HepG2 (cell line): ENCODE measurements around the gene ZCCHC24. TPM values are rescaled to one million over a fixed set of nuclear protein-coding genes. Genes with fewer than 3 reads are reported as not detected.

Source experiments
- ATAC-seq: fragments of 200-7000 bp; cut with Tn5 transposase; 3 replicates; pipeline ENCODE4 v1.9.1; 2020; ENCODE audit warnings: mild to moderate bottlenecking, moderate library complexity
- BruUV-seq: library from RNA; stranded (reverse); fragments of 400-500 nt; replicated peaks from 2 replicates; lab custom pipeline; 2021; lab: Mats Ljungman, UMichigan
- CTCF ChIA-PET: fragments of 300-600 bp; formaldehyde crosslinking; extraction: SDS; loops from one replicate; lab custom pipeline; 2021; ENCODE audit warnings: low total read pairs, inconsistent platforms, low intra/inter-chr PET ratio; lab: Yijun Ruan, JAX
- POLR2A ChIA-PET: fragments of 350-600 bp; sonication (Branson Sonifier 250); formaldehyde crosslinking; loops from one replicate; lab custom pipeline; 2020; ENCODE audit warnings: antibody characterized with exemption, inconsistent platforms; lab: Yijun Ruan, JAX
- DNase-seq: peaks from one replicate; pipeline ENCODE4 v3.0.0-alpha.2; 2015; ENCODE audit warnings: low spot score
- FAIRE-seq: peaks from 3 replicates; lab custom pipeline; 2011; peaks lifted over from hg19 to GRCh38; lab: Jason Lieb, UNC
- H2AFZ ChIP-seq: one replicate; pipeline ENCODE4 v1.6.1; 2011; ENCODE audit warnings: low read length, inconsistent platforms
- H3K27ac ChIP-seq: fragments of 300-600 bp; 3 replicates; pipeline ENCODE4 v1.8.0; 2011; ENCODE audit warnings: mixed run types, mild to moderate bottlenecking, mixed read lengths, low read length, inconsistent platforms; ENCODE audit not compliant: insufficient read depth; ENCODE audit errors: extremely low read length
- H3K27me3 ChIP-seq, 2 experiments: fragments of 200-600 bp in 1 of 2; 2 replicates in 1 of 2; 3 replicates in 1 of 2; pipeline versions ENCODE4 v1.6.0 to v1.8.0; 2011; ENCODE audit warnings: low read length in 2 of 2, mild to moderate bottlenecking in 2 of 2, moderate library complexity in 2 of 2, inconsistent platforms in 1 of 2; ENCODE audit not compliant: insufficient read depth in 2 of 2, control insufficient read depth in 1 of 2
- H3K36me3 ChIP-seq, 2 experiments: fragments of 200-600 bp in 1 of 2; replicated peaks in 1 of 2; 2 replicates in 1 of 2; 3 replicates in 1 of 2; pipeline versions ENCODE4 v1.5.1 to v1.8.0; 2011; ENCODE audit warnings: low read length in 2 of 2, inconsistent platforms in 1 of 2; ENCODE audit not compliant: insufficient read depth in 2 of 2, control insufficient read depth in 1 of 2
- H3K4me1 ChIP-seq: 2 replicates; pipeline ENCODE4 v1.5.1; 2012; ENCODE audit warnings: low read length, inconsistent platforms; ENCODE audit not compliant: insufficient read depth
- H3K4me2 ChIP-seq: 2 replicates; pipeline ENCODE4 v1.6.0; 2011; ENCODE audit warnings: low read depth, low read length, inconsistent platforms
- H3K4me3 ChIP-seq, 3 experiments: fragments of 200-600 bp in 1 of 3; sonication (generic), shearing (Covaris generic) in 1 of 3; replicated peaks in 1 of 3; 2 replicates each; pipeline ENCODE4 v1.5.1; 2011 to 2016; ENCODE audit warnings: low read length in 3 of 3, inconsistent platforms in 2 of 3, low read depth in 2 of 3, mild to moderate bottlenecking in 2 of 3, control low read depth in 1 of 3, mixed read lengths in 1 of 3; ENCODE audit not compliant: insufficient read depth in 1 of 3
- H3K79me2 ChIP-seq: one replicate; pipeline ENCODE4 v1.6.1; 2011; ENCODE audit warnings: low read length, inconsistent platforms; ENCODE audit not compliant: insufficient read depth
- H3K9ac ChIP-seq: 2 replicates; pipeline ENCODE4 v1.6.0; 2011; ENCODE audit warnings: mild to moderate bottlenecking, low read depth, low read length, inconsistent platforms; ENCODE audit not compliant: insufficient read depth
- H3K9me3 ChIP-seq: 2 replicates; pipeline ENCODE4 v1.5.1; 2012; ENCODE audit warnings: mild to moderate bottlenecking, low read length
- H4K20me1 ChIP-seq: 2 replicates; pipeline ENCODE4 v1.6.0; 2011; ENCODE audit warnings: inconsistent platforms, mild to moderate bottlenecking, low read length, moderate library complexity; ENCODE audit not compliant: insufficient read depth
- HCFC1 ChIP-seq: fragments of 150-350 bp; IDR thresholded peaks from 2 replicates; pipeline ENCODE4 v1.6.1; 2014; ENCODE audit warnings: low read depth, low read length
- RARG ChIP-seq: sonication (generic); formaldehyde crosslinking; IDR thresholded peaks from 2 replicates; pipeline ENCODE4 v1.4.0; 2020; ENCODE audit warnings: low read depth, mild to moderate bottlenecking, missing genetic modification reagents
- SPEN ChIP-seq: sonication (generic); formaldehyde crosslinking; IDR thresholded peaks from 2 replicates; pipeline ENCODE4 v1.5.1; 2020; ENCODE audit warnings: low read depth, mild to moderate bottlenecking, missing genetic modification reagents
- SRY ChIP-seq: sonication (generic); formaldehyde crosslinking; IDR thresholded peaks from 2 replicates; pipeline ENCODE4 v1.8.0; 2022; ENCODE audit warnings: mild to moderate bottlenecking, missing genetic modification reagents
- ZBTB49 ChIP-seq: sonication (generic); formaldehyde crosslinking; IDR thresholded peaks from 2 replicates; pipeline ENCODE4 v1.4.0; 2020; ENCODE audit warnings: missing genetic modification reagents, borderline replicate concordance
- ZKSCAN5 ChIP-seq: sonication (generic); formaldehyde crosslinking; IDR thresholded peaks from 2 replicates; pipeline ENCODE4 v1.5.1; 2020; ENCODE audit warnings: mild to moderate bottlenecking, missing genetic modification reagents
- ZNF512 ChIP-seq: sonication (generic); formaldehyde crosslinking; IDR thresholded peaks from 2 replicates; pipeline ENCODE4 v1.4.0; 2020; ENCODE audit warnings: mild to moderate bottlenecking, missing genetic modification reagents
- ZNF512B ChIP-seq: sonication (generic); formaldehyde crosslinking; IDR thresholded peaks from 2 replicates; pipeline ENCODE4 v1.5.1; 2020; ENCODE audit warnings: missing genetic modification reagents, mild to moderate bottlenecking, borderline replicate concordance
- whole genome bisulfite sequencing: methylation state at CpG from one replicate; pipeline ENCODE4 v1.1.6; 2017; ENCODE audit warnings: low lambda C conversion rate; 5-methylcytosine and 5-hydroxymethylcytosine counted together
- in situ Hi-C: cut with HindIII; loops from 2 replicates; pipeline ENCODE4 v1.10.0; 2017; ENCODE audit warnings: low pct_unique_long_range_greater_than_20kb; ENCODE audit not compliant: extremely low pct_ligation_motif_present
- intact Hi-C: fragments of 100-400 bp; cut with micrococcal nuclease; formaldehyde crosslinking; loops from one replicate; pipeline ENCODE4 v1.10.0; 2022; ENCODE audit not compliant: unreplicated experiment
- polyA plus RNA-seq, 8 experiments: library from polyadenylated mRNA; depleted of rRNA in 3 of 8; stranded (reverse) in 7 of 8; unstranded in 1 of 8; fragments of >200 nt; fragmentation: Illumina TruSeq in 4 of 8; extraction: Trizol in 4 of 8; gene quantifications; 2 replicates each; pipeline versions ENCODE4 v1.2.1 to v1.2.3, GENCODE V29; 2011 to 2016; ENCODE audit warnings: low read depth in 4 of 8, missing spikeins in 1 of 8, mixed read lengths in 1 of 8; ENCODE audit not compliant: insufficient read depth in 1 of 8
- total RNA-seq, 5 experiments: library from RNA; depleted of rRNA; stranded (reverse); fragments of >200 nt; fragmentation: Illumina TruSeq; extraction: Trizol; gene quantifications; 2 replicates each; pipeline ENCODE4 v1.2.3, GENCODE V29; 2016; ENCODE audit warnings: low read depth in 1 of 5

Gene ZCCHC24
- total and polyA plus RNA-seq, 2 of the 13 experiments (the other 11 are each of a cell fraction or from before 2014, with no cell fraction given), result 3.1 to 7.9 TPM

GRCh38 chr10:79436066-79436849 lies 9.2 kb downstream of the ZCCHC24 start:
- Histone ChIP-seq H4K20me1 (no peaks in the 10 kb centered on the region), H3K4me3 (no peak overlapping the region), H3K27ac (no peak overlapping the region), H3K79me2 (no peaks in the 10 kb centered on the region), H3K4me2 (no peak overlapping the region), H2AFZ (no peak overlapping the region), H3K9ac (no peak overlapping the region), H3K4me1 (peaks cover 42% of the 10 kb centered on the region), H3K36me3 (no peaks in the 10 kb centered on the region; a peak in 1 of 5 replicates), H3K9me3 (no peaks in the 10 kb centered on the region), H3K27me3 (no peaks in the 10 kb centered on the region)
- in situ Hi-C loops, result no loop called here
- intact Hi-C loops, result no loop called here
- ChIA-PET POLR2A (no interaction called here), CTCF (no interaction called here)
- no peak for FAIRE-seq
- ATAC-seq, result no peak
- no peak for DNase-seq
- no TSS peak for BruUV-seq
- 84% methylated on average over 10 of the region's 17 CpGs for WGBS
- TF ChIP-seq SPEN, result no peak
- TF ChIP-seq RARG (CRISPR knock-in tag), result no peak
- TF ChIP-seq ZNF512, result no peak
- no peak for TF ChIP-seq SRY
- no peak for TF ChIP-seq ZNF512B (CRISPR knock-in tag)
- no peak for TF ChIP-seq ZBTB49 (CRISPR knock-in tag)
- no peak for TF ChIP-seq HCFC1
- no peak for TF ChIP-seq ZKSCAN5
